Measurements from ENCODE around the gene SLC22A12. TPM values are rescaled to one million over a fixed set of nuclear protein-coding genes. Genes with fewer than 3 reads are reported as not detected.

Gene SLC22A12
- total and polyA plus RNA-seq, 2 of the 8 experiments (the other 6 are each of a cell fraction or from before 2014, with no cell fraction given) = not detected

DNA sequence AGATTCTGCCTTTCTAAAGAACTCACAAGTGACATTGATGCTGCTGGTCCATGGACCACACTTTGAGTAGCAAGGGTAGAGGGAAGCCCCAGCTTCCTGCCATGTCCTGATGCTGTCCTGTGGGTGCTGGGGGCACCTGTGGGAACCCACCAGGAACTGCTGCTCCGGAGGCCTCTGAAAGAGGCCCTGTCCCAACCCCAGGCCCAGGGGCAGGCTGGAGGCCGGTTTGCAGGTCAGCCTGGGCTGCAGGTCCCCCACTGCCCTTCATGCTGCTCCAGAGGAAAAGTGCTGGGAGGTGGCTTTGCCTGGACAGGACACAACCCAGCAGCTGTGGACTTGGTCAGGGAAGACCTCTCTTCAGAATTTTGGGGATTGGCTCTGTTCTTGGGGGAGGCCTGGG is 44.8 kb upstream of the SLC22A12 start:
- Histone ChIP-seq H3K4me2 (ENCODE audit: insufficient read depth in 1 of 2, low read depth in 2 of 2, low read length in 2 of 2) (no peak overlapping the region), H4K20me1 (replicated peaks in 1 of 2; ENCODE audit: control insufficient read depth in 1 of 2, insufficient read depth in 2 of 2, low read length in 2 of 2) (no peaks in the 10 kb centered on the region), H2BK15ac (ENCODE audit: low read length) (no peak overlapping the region), H3K23me2 (ENCODE audit: low read depth, low read length) (no peaks in the 10 kb centered on the region), H3K79me2 (ENCODE audit: control insufficient read depth in 1 of 2, insufficient read depth in 2 of 2, low read length in 2 of 2) (no peaks in the 10 kb centered on the region), H2BK5ac (ENCODE audit: low read depth, low read length) (no peak overlapping the region), H3K4ac (replicated peaks; ENCODE audit: insufficient read length, low read depth, low read length) (no peak overlapping the region), H3K27ac (ENCODE audit: low read depth, low read length) (no peak overlapping the region), H3K27me3 (replicated peaks in 1 of 4; ENCODE audit: control insufficient read depth in 3 of 4, extremely low read depth in 1 of 4, insufficient read depth in 3 of 4, low read length in 3 of 4) (peaks cover 0 to 2% (median 1%) of the 10 kb centered on the region in 4 experiments; a peak in 3 of 7 replicates), H2BK120ac (replicated peaks; ENCODE audit: low read depth, low read length) (no peak overlapping the region), H3K23ac (ENCODE audit: insufficient read length) (no peak overlapping the region), H2AK5ac (ENCODE audit: low read depth, low read length) (no peak overlapping the region), H3K9ac (replicated peaks in 1 of 4; ENCODE audit: extremely low read depth in 1 of 4, low read depth in 3 of 4, low read length in 3 of 4) (no peak overlapping the region), H2BK12ac (ENCODE audit: low read depth, low read length) (no peak overlapping the region), H3K56ac (replicated peaks; ENCODE audit: insufficient read length, low read depth, low read length) (no peak overlapping the region), H3K14ac (ENCODE audit: insufficient read length) (no peak overlapping the region), H3K4me1 (replicated peaks in 1 of 4; ENCODE audit: control insufficient read depth in 3 of 4, insufficient read depth in 4 of 4, low read length in 3 of 4) (no peaks in the 10 kb centered on the region), H2BK20ac (ENCODE audit: low read length) (no peak overlapping the region), H3K36me3 (ENCODE audit: control insufficient read depth in 2 of 4, insufficient read depth in 4 of 4, low read length in 3 of 4) (no peaks in the 10 kb centered on the region), H3K18ac (ENCODE audit: extremely low read depth, low read length) (no peak overlapping the region), H4K5ac (ENCODE audit: insufficient read length, low read depth, low read length) (no peak overlapping the region), H3K9me3 (ENCODE audit: insufficient read depth in 2 of 2, low read depth in 1 of 2, low read length in 1 of 2) (no peaks in the 10 kb centered on the region), H4K91ac (replicated peaks; ENCODE audit: insufficient read length, low read length) (no peak overlapping the region), H3K79me1 (ENCODE audit: low read depth, low read length) (no peaks in the 10 kb centered on the region), H3K4me3 (ENCODE audit: extremely low read depth in 1 of 4, insufficient read depth in 2 of 4, low read depth in 3 of 4, low read length in 4 of 4) (no peak overlapping the region), H2AFZ (ENCODE audit: low read length) (no peak overlapping the region), H4K8ac (ENCODE audit: extremely low read depth, insufficient read depth, low read length) (no peak overlapping the region)
- FAIRE-seq (no peak), DNase-seq (ENCODE audit: low read depth in 1 of 2, low spot score in 2 of 2) (no peak)
- POLR2A ChIA-PET (ENCODE audit: partially characterized antibody) = interaction anchor here (1.8 kb wide), 1 partner anchor 14 kb away, joined by 4 read pairs; no protein-coding TSS in a partner anchor
- CTCF ChIA-PET (ENCODE audit: partially characterized antibody) = interaction anchor here (1.0 to 11.3 kb wide), 5 partner anchors 12 to 104 kb away, joined by 3 to 84 read pairs (median 3); no protein-coding TSS in a partner anchor
- WGBS, 2 experiments (ENCODE audit: extremely low coverage in 1 of 2, insufficient coverage in 1 of 2, insufficient read length in 1 of 2, insufficient replicate concordance in 2 of 2, low coverage in 1 of 2, low lambda C conversion rate in 2 of 2, missing lambda C conversion rate in 1 of 2) = 100% methylated on average over 2 of the region's 2 CpGs; no CpG with 5 or more reads in 1 of the 2 experiments
- no peak for TF ChIP-seq CREB1 (IDR thresholded peaks at IDR 0.05)
- TF ChIP-seq CHD2 (IDR thresholded peaks at IDR 0.05; ENCODE audit: low read length) = no peak
- no peak for TF ChIP-seq MAX (IDR thresholded peaks at IDR 0.05)
- TF ChIP-seq HDAC2 (IDR thresholded peaks at IDR 0.05; ENCODE audit: borderline replicate concordance in 1 of 2, low read depth in 2 of 2, low read length in 2 of 2) = no peak
- no peak for TF ChIP-seq CBX5 (IDR thresholded peaks at IDR 0.05; ENCODE audit: low read depth, low read length)
- no peak for TF ChIP-seq SP2 (IDR thresholded peaks at IDR 0.05; ENCODE audit: low read length)
- TF ChIP-seq RFX5 (IDR thresholded peaks at IDR 0.05; ENCODE audit: borderline replicate concordance, low read depth, low read length) = no peak
- TF ChIP-seq ASH2L (IDR thresholded peaks at IDR 0.05; ENCODE audit: low read length) = no peak
- no peak for TF ChIP-seq NRF1 (IDR thresholded peaks at IDR 0.05; ENCODE audit: low read depth, low read length)
- TF ChIP-seq NANOG (IDR thresholded peaks at IDR 0.05; ENCODE audit: insufficient read depth, low read depth, low read length, poor library complexity, severe bottlenecking) = no peak
- TF ChIP-seq EP300 (IDR thresholded peaks at IDR 0.05; ENCODE audit: borderline replicate concordance in 1 of 2, low read depth in 2 of 2, low read length in 2 of 2) = no peak
- no peak for TF ChIP-seq FOSL1 (IDR thresholded peaks at IDR 0.05; ENCODE audit: insufficient read depth, low read depth, low read length)
- TF ChIP-seq TBP (IDR thresholded peaks at IDR 0.05; ENCODE audit: low read depth, low read length) = no peak
- TF ChIP-seq GABPA (IDR thresholded peaks at IDR 0.05; ENCODE audit: borderline replicate concordance, insufficient read depth, low read length) = no peak

Measured in H1 (cell line).